Fibroblast of lung (primary cell): ENCODE data around the gene CDKN2B-AS1. TPM values are rescaled to one million over a fixed set of nuclear protein-coding genes. Genes with fewer than 3 reads are reported as not detected.

Experiments used
- DNase-seq, 2 donors: peaks; one replicate each; pipeline versions ENCODE4 v3.0.0 to v3.0.0-alpha.2; 2010; ENCODE audit warnings: low read depth in 2 of 2
- H2AFZ ChIP-seq: 2 replicates; pipeline ENCODE4 v1.5.1; 2012; ENCODE audit warnings: low read length, control low read depth, inconsistent platforms
- H3K27ac ChIP-seq: 2 replicates; pipeline ENCODE4 v1.5.1; 2011; ENCODE audit warnings: low read length, control low read depth; ENCODE audit not compliant: insufficient read depth
- H3K27me3 ChIP-seq: 2 replicates; pipeline ENCODE4 v1.5.1; 2011; ENCODE audit warnings: mild to moderate bottlenecking, low read length; ENCODE audit not compliant: control insufficient read depth, insufficient read depth
- H3K36me3 ChIP-seq: 2 replicates; pipeline ENCODE4 v1.5.1; 2011; ENCODE audit warnings: low read length; ENCODE audit not compliant: control insufficient read depth, insufficient read depth
- H3K4me1 ChIP-seq: 2 replicates; pipeline ENCODE4 v1.5.1; 2011; ENCODE audit warnings: low read length; ENCODE audit not compliant: control insufficient read depth, insufficient read depth; ENCODE audit errors: extremely low read depth
- H3K4me2 ChIP-seq: 2 replicates; pipeline ENCODE4 v1.5.1; 2011; ENCODE audit warnings: low read length, control low read depth; ENCODE audit not compliant: insufficient read depth; ENCODE audit errors: extremely low read depth
- H3K4me3 ChIP-seq, 4 experiments: fragments of 200-600 bp in 1 of 4; sonication (generic) in 1 of 4; replicated peaks in 1 of 4; 2 replicates each; pipeline ENCODE4 v1.5.1; 2011 to 2016; ENCODE audit warnings: low read length in 4 of 4, low read depth in 3 of 4, mild to moderate bottlenecking in 3 of 4, control low read depth in 2 of 4, inconsistent platforms in 1 of 4, mixed read lengths in 1 of 4; ENCODE audit not compliant: insufficient read depth in 1 of 4; ENCODE audit errors: control extremely low read depth in 1 of 4
- H3K79me2 ChIP-seq: 2 replicates; pipeline ENCODE4 v1.5.1; 2012; ENCODE audit warnings: mild to moderate bottlenecking, low read length, inconsistent platforms; ENCODE audit not compliant: control insufficient read depth, insufficient read depth
- H3K9ac ChIP-seq: 2 replicates; pipeline ENCODE4 v1.5.1; 2011; ENCODE audit warnings: mild to moderate bottlenecking, low read length, control low read depth; ENCODE audit not compliant: insufficient read depth
- H3K9me3 ChIP-seq: 2 replicates; pipeline ENCODE4 v1.5.1; 2012; ENCODE audit warnings: low read depth, low read length; ENCODE audit not compliant: control insufficient read depth, insufficient read depth
- H4K20me1 ChIP-seq: 2 replicates; pipeline ENCODE4 v1.5.1; 2011; ENCODE audit warnings: low read length; ENCODE audit not compliant: control insufficient read depth, insufficient read depth; ENCODE audit errors: extremely low read depth
- CTCF ChIP-seq, 2 donors: IDR thresholded peaks in 1 of 2; conservative IDR thresholded peaks in 1 of 2; 1 replicate in 1 of 2; 2 replicates in 1 of 2; pipeline ENCODE4 v1.5.1; 2011 to 2012; ENCODE audit warnings: low read length in 2 of 2, control low read depth in 1 of 2, inconsistent platforms in 1 of 2, low read depth in 1 of 2, mild to moderate bottlenecking in 1 of 2
- EZH2 ChIP-seq: IDR thresholded peaks from 2 replicates; pipeline ENCODE4 v1.5.1; 2012; ENCODE audit warnings: low read length, control low read depth, mild to moderate bottlenecking; ENCODE audit errors: missing control alignments
- polyA plus RNA-seq, 2 donors: library from polyadenylated mRNA; depleted of rRNA in 1 of 2; stranded (reverse) in 1 of 2; unstranded in 1 of 2; fragments of >200 nt; gene quantifications; 2 replicates each; pipeline ENCODE4 v1.2.1, GENCODE V29; 2011 to 2012; ENCODE audit warnings: missing spikeins in 1 of 2
- total RNA-seq: library from RNA; depleted of rRNA; stranded (reverse); fragments of >200 nt; gene quantifications from 2 replicates; pipeline ENCODE4 v1.2.1, GENCODE V29; 2014

The CDKN2B-AS1 gene
- total and polyA plus RNA-seq, 2 donors (not counting 1 experiment from before 2014, with no cell fraction given): 1.1 to 7.6 TPM

GRCh38 chr9:22157828-22158227, 163.2 kb downstream of the CDKN2B-AS1 start:
- TF ChIP-seq EZH2: no peak
- no peak for TF ChIP-seq CTCF (conservative IDR thresholded peaks at IDR 0.05 in 1 of 2, IDR thresholded peaks at IDR 0.05 in 1 of 2; ENCODE audit: low read depth in 1 of 2, low read length in 2 of 2)
- Histone ChIP-seq H3K4me1 (peaks cover 7% of the 10 kb centered on the region), H3K9ac (no peak overlapping the region), H3K79me2 (no peaks in the 10 kb centered on the region), H3K36me3 (no peaks in the 10 kb centered on the region), H3K9me3 (no peaks in the 10 kb centered on the region), H3K4me3 (no peak overlapping the region), H4K20me1 (no peaks in the 10 kb centered on the region), H3K27me3 (no peaks in the 10 kb centered on the region), H2AFZ (no peak overlapping the region), H3K4me2 (no peak overlapping the region), H3K27ac (no peak overlapping the region)
- DNase-seq: no peak

GRCh38 chr9:22158271-22158670, 163.7 kb downstream of the CDKN2B-AS1 start:
- no peak for DNase-seq

GRCh38 chr9:22158927-22159346, 164.3 kb downstream of the CDKN2B-AS1 start:
- Histone ChIP-seq H3K79me2 (no peaks in the 10 kb centered on the region), H4K20me1 (no peaks in the 10 kb centered on the region), H3K9ac (no peak overlapping the region), H3K9me3 (no peaks in the 10 kb centered on the region), H3K36me3 (no peaks in the 10 kb centered on the region), H3K27me3 (no peaks in the 10 kb centered on the region), H3K4me1 (peaks cover 7% of the 10 kb centered on the region), H3K27ac (no peak overlapping the region), H3K4me3 (no peak overlapping the region), H2AFZ (peak overlapping the region; percentile 11), H3K4me2 (peak overlapping the region; percentile 17)
- no peak for TF ChIP-seq CTCF (conservative IDR thresholded peaks at IDR 0.05 in 1 of 2, IDR thresholded peaks at IDR 0.05 in 1 of 2; ENCODE audit: low read depth in 1 of 2, low read length in 2 of 2)
- TF ChIP-seq EZH2: no peak
- peak; percentile 86 to 92 for DNase-seq

More at GRCh38 chr9:22158271-22158670, 163.7 kb downstream of the CDKN2B-AS1 start:
- no peaks in the 10 kb centered on the region for H3K36me3 ChIP-seq
- no peaks in the 10 kb centered on the region for H3K9me3 ChIP-seq
- H3K4me2 ChIP-seq: no peak overlapping the region
- no peaks in the 10 kb centered on the region for H4K20me1 ChIP-seq
- H3K4me3 ChIP-seq: no peak overlapping the region
- H2AFZ ChIP-seq: no peak overlapping the region
- no peak overlapping the region for H3K9ac ChIP-seq
- peaks cover 7% of the 10 kb centered on the region for H3K4me1 ChIP-seq
- no peaks in the 10 kb centered on the region for H3K27me3 ChIP-seq
- TF ChIP-seq CTCF (conservative IDR thresholded peaks at IDR 0.05 in 1 of 2, IDR thresholded peaks at IDR 0.05 in 1 of 2; ENCODE audit: low read depth in 1 of 2, low read length in 2 of 2) (no peak), EZH2 (no peak)
- H3K27ac ChIP-seq: no peak overlapping the region
- H3K79me2 ChIP-seq: no peaks in the 10 kb centered on the region
